Activated naive CD4-positive, alpha-beta T cell treated with anti-CD3 and anti-CD28 coated beads, Interleukin-2, amount 50 U/mL, for 72 hours (primary cell): ENCODE data around the gene HERC4. TPM values are rescaled to one million over a fixed set of nuclear protein-coding genes. Genes with fewer than 3 reads are reported as not detected.
A peak's percentile ranks its signal among the peaks of the same experiment; 100 is the strongest.
"Not testable (repeated sequence)": the region's sequence is repeated elsewhere in the genome, so short reads cannot be mapped to it uniquely, and the experiment has no call there.

Experiments used
- ATAC-seq, 2 donors: fragments of 150-1000 bp; cut with Tn5 transposase; 2 replicates each; pipeline ENCODE4 v1.10.0; 2021; ENCODE audit warnings: mild to moderate bottlenecking in 2 of 2, moderate library complexity in 2 of 2
- DNase-seq, 2 donors: peaks; one replicate each; pipeline ENCODE4 v3.0.0; 2021 to 2022; ENCODE audit warnings: low spot score in 2 of 2
- H3K27ac Mint-ChIP-seq, 2 donors: one replicate each; pipeline ENCODE4 v1.8.0; 2022; ENCODE audit warnings: mild to moderate bottlenecking in 2 of 2, mixed read lengths in 2 of 2
- H3K36me3 Mint-ChIP-seq, 2 donors: one replicate each; pipeline ENCODE4 v1.8.0; 2022; ENCODE audit warnings: mixed read lengths in 2 of 2
- H3K9me3 Mint-ChIP-seq, 2 donors: one replicate each; pipeline ENCODE4 v1.8.0; 2022; ENCODE audit warnings: mixed read lengths in 2 of 2
- total RNA-seq, 2 donors: library from RNA; stranded (reverse); gene quantifications; one replicate each; pipeline ENCODE4 v1.2.3, GENCODE V29; 2022

HERC4 gene
- total RNA-seq, 2 donors from 2014 or later = 55.8 to 79.4 TPM

DNA sequence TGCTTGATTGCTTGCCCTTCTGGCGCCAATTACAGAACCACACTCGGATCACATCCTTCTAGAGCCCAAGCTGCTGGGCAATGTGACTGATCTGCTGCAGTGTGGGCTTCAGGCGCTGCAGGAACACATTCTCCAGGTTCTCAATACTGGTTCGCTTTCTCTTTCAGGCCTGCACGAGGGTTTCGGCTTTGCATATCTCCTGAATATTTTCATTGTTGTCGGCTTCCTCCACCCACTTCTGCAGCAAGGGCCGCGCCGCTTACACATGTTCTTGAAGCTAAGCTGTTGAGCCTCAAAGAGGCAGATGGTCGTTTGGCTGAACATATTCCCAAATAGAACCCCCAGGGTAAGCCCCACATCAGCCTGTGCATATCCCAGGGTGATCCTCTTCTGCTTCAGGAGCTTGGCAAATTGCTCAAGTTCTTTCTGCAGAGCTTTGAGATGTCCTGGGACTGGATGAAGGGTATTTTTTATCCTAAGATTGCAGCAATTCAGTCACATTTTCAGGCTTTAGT is 64.6 kb downstream of the HERC4 start:
- DNase-seq (no peak), ATAC-seq (no peak)
- Mint-ChIP-seq H3K36me3 (peaks cover 27 to 30% of the 10 kb centered on the region in 2 donors), H3K27ac (no peak overlapping the region), H3K9me3 (no peaks in the 10 kb centered on the region)

DNA sequence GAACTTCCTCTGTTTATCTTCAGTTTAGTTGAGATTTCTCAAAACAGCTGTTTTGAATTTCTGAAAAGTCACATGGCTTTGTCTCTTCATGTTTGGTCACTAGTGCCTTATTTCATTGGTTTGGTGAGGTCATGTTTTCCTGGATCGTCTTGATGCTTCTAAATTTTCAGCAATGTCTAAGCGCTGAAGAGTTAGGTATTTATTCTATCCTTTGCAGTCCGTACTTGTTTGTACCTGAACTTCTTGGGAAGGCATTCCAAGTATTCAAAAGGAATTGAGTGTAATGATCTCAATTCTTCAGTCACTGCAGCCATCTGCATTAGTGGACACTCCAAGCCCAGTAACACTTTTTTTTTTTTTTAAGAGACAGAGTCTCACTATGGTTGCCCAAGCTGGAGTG is 67.7 kb downstream of the HERC4 start:
- H3K9me3 Mint-ChIP-seq = peaks cover 0 to 4% of the 10 kb centered on the region in 2 donors
- ATAC-seq (no peak), DNase-seq (no peak)
- H3K27ac Mint-ChIP-seq = peak overlapping the region in 1 of 2 donors; percentile 29
- H3K36me3 Mint-ChIP-seq = peaks cover 29 to 39% of the 10 kb centered on the region in 2 donors

DNA sequence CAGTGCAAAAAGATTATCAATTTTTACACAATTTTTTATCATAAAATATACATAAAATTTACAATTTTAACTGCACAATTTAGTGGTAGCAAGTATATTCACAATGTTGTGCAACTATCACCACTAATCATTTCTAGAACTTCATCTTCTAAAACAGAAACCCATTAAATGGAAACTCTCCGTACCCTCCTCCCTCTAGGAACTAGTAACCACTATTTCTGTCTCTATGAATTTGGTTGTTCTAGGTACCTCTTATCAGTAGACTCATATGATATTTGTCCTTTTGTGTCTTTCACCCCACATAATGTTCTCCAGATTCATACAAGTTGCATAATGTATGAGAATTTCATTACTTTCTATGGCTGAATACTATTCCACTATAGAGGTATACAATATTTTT is 73.5 kb downstream of the HERC4 start:
- DNase-seq = no peak
- H3K27ac Mint-ChIP-seq = no peak overlapping the region
- peaks cover 0 to 4% of the 10 kb centered on the region in 2 donors for H3K9me3 Mint-ChIP-seq
- H3K36me3 Mint-ChIP-seq = peaks cover 0 to 13% of the 10 kb centered on the region in 2 donors
- ATAC-seq = peak in 1 of 2 donors; percentile 60

DNA sequence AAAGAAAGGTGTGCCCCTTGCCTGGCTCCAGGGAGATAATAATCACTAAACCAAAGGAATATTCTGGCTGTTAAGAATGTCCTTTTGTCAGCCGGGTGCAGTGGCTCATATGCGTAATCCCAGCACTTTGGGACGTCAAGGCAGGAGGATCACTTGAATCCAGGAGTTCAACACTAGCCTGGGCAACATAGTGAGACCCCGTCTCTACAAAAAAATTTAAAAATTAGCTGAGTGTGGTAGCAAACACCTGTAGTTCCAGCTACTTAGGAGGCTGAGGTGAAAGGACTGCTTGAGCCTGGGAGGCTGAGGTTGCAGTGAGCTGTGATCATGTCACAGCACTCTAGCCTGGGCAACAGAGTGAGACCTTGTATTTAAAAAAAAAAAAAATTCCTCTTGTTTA is 74.1 kb downstream of the HERC4 start:
- ATAC-seq = no peak

DNA sequence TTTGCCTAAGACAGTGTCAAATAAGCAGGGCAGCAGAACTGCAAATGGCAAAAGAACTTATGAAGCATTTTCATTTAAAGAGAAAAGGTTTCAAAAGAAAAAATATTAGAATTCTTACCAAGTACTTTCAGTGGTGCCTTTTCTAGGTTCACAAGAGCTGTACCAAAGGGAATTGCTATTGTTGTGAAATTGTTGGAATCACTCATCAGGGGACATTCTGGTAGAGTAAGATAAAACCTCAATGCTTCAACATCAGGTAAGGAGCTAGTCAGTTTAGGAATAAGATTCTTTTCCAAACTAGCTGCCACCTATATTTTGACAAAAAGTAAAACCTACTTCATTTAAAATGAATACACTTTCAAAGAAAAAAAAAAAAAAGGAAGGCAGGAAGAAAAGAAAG is 85.0 kb downstream of the HERC4 start:
- H3K27ac Mint-ChIP-seq = peak overlapping the region in 1 of 2 donors; percentile 50
- H3K36me3 Mint-ChIP-seq = peaks cover 0 to 23% of the 10 kb centered on the region in 2 donors
- DNase-seq (no peak), ATAC-seq (no peak)
- no peaks in the 10 kb centered on the region for H3K9me3 Mint-ChIP-seq

More for the DNA sequence above, 74.1 kb downstream of the HERC4 start:
- Mint-ChIP-seq H3K27ac (no peak overlapping the region), H3K9me3 (peaks cover 0 to 4% of the 10 kb centered on the region in 2 donors), H3K36me3 (peaks cover 0 to 13% of the 10 kb centered on the region in 2 donors)
- no peak for DNase-seq

DNA sequence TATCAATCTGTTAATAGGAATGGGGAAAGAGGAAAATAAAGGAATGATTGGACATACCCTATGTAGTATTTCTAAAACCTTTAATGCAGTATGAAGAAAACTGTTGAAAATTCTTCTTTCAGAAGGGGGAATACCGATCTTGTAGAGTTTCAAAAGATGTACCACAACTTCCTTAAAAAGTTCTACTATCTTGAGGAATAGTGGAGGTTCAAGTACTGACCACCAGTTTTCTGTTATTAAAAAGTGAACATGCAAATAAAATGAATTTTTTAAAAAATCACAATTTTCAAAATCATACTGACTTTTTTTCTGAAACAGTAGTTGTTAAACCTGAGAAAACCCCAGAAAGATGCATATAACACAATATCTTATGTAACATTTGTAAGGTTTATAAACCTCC is 86.5 kb downstream of the HERC4 start:
- Mint-ChIP-seq H3K27ac (no peak overlapping the region), H3K9me3 (no peaks in the 10 kb centered on the region), H3K36me3 (peaks cover 0 to 20% of the 10 kb centered on the region in 2 donors)
- ATAC-seq (no peak), DNase-seq (no peak)

DNA sequence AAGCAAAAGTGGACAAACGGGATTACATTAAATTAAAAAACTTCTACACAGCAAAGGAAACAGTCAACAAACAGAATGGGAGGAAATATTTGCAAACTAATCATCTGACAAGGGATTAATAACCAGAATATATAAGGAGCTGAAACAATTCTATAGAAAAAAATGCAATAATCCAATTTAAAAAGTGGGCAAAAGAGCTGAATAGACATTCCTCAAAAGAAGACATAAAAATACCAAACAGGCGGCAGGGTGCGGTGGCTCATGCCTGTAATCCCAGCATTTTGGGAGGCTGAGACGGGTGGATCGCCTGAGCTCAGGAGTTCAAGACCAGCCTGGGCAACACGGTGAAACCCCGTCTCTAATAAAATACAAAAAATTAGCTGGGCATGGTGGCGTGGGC is 92.5 kb downstream of the HERC4 start:
- peaks cover 19 to 27% of the 10 kb centered on the region in 2 donors for H3K36me3 Mint-ChIP-seq
- not testable (repeated sequence) for DNase-seq, ATAC-seq, H3K9me3 Mint-ChIP-seq
- H3K27ac Mint-ChIP-seq = peak overlapping the region in 1 of 2 donors; percentile 73

DNA sequence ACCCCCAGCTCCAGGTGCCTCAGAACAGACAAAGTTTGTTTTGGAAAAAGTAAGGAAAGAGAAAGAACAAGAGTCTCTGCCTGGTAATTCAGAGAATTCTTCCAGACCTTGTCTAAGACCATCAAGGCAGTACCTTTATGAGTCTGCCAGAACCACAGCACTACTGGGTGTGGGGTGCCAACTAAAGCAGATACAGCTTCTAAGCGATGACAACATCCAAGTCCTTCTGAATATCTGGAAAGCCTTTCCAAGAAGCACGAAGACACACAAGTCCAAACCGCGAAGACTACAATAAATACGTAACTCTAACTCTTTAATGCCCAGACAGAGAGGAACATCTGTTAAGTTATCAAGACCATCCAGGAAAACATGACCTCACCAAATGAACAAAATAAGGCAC is 96.3 kb downstream of the HERC4 start:
- Mint-ChIP-seq H3K9me3 (peaks cover 0 to 8% of the 10 kb centered on the region in 2 donors), H3K27ac (peak overlapping the region; percentile 6 to 42), H3K36me3 (peaks cover 24 to 49% of the 10 kb centered on the region in 2 donors)
- ATAC-seq (peak in 1 of 2 donors; percentile 90), DNase-seq (no peak)

DNA sequence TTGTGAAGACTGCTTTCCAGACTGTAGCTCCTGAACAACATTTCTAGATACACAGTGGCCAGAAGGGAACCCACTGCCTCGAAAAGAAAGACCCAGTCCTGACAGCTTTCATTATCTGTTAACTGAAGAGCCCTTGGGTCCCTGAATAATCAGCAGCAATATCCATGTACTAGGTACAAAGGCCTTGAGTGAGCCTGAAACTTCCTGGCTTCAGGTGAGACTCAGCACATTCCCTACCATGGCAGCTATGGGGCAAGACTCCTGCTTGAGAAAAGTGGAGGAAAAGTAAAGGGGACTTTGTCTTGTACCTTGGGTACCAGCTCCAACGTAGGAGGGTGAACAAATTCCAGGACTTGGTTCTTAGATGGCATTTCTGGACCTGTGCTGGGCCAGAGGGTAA is 97.8 kb downstream of the HERC4 start:
- DNase-seq (no peak), ATAC-seq (no peak)
- Mint-ChIP-seq H3K27ac (peak overlapping the region in 1 of 2 donors; percentile 11), H3K9me3 (peaks cover 6 to 13% of the 10 kb centered on the region in 2 donors), H3K36me3 (peaks cover 29 to 53% of the 10 kb centered on the region in 2 donors)

DNA sequence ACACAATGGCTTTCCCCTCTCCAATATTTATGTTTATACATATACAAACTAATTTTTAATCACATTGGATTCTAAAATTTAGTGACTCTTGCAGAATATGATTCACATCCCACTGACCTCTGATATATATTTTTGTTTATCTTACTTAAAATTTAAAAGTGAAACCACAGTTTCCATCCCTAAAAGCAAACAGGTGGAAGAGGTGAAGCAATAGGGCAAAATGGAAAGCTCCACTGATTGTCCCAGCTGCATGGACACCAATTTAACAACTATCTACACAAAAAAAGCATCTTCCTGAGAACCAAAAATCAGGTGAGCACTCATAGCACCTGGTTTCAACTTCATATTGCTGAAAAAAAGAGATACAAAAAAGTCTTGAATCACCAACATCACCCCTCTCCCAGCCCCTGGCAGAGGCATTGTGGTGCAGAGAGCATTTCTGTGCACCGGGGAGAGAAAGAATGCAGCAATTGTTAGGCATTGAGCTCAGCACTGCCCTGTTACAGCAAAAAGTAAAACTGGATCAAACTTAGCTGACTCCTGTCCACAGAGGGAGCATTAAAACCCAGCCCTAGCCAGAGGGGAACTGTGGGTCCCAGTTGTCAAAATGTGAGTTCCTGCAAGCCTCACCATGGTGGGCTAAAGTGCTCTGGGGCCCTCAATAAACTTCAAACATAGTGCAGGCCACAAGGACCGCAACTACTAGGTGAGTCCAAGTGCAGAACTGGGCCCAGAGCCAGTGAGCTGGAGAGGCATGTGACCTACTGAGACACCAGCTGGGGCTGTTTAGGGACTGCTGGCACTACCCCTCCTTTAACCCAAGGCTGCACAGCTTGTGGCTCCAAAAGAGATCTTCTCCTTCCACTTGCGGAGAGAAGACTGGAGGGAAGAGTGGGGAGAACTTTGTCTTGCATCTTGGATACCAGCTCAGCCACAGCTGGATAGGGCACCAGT is 98.5 kb downstream of the HERC4 start:
- H3K36me3 Mint-ChIP-seq = peaks cover 29 to 56% of the 10 kb centered on the region in 2 donors
- H3K27ac Mint-ChIP-seq = peak overlapping the region in 1 of 2 donors; percentile 11
- no peak for ATAC-seq
- DNase-seq = no peak
- H3K9me3 Mint-ChIP-seq = peaks cover 6 to 13% of the 10 kb centered on the region in 2 donors

DNA sequence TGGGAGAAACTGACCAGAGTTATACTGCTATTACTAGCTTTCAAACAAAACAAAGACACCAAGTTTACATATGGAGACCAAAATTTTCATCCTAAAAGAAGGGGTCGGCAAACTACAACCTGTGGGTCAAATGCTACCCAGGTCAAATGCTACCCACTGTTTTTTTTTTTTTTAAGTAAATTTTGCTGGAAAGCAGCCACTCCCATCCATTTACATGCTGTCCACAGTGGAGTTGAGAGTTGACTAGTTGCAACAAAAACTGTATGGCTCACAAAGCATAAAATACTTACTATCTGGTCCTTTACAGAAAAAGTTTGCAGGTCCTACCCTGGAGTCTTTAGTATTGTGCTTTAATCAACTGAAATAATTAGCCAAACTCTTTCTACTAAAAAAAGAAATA is 99.2 kb downstream of the HERC4 start:
- H3K27ac Mint-ChIP-seq = no peak overlapping the region
- peaks cover 6 to 14% of the 10 kb centered on the region in 2 donors for H3K9me3 Mint-ChIP-seq
- H3K36me3 Mint-ChIP-seq = peaks cover 29 to 58% of the 10 kb centered on the region in 2 donors
- DNase-seq (no peak), ATAC-seq (no peak)

DNA sequence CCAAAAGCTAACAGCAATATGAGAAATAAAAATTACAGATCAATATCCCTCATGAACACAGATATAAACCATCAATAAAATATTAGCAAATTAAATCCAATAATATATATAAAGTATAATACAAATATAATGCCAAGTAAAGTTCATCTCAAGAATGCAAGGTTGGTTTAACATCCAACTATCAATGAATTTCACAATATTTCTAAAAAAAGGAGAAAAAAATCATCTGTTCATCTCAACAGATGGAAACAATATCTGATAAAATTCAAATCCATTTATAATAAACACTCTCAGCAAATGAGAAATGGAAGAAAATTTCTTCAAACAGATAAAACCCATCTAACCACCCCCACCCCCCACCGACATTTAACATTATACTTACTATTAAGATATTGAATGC is 103.8 kb downstream of the HERC4 start:
- DNase-seq = no peak
- Mint-ChIP-seq H3K9me3 (peaks cover 6 to 14% of the 10 kb centered on the region in 2 donors), H3K27ac (no peak overlapping the region), H3K36me3 (peaks cover 26 to 73% of the 10 kb centered on the region in 2 donors)
- no peak for ATAC-seq

DNA sequence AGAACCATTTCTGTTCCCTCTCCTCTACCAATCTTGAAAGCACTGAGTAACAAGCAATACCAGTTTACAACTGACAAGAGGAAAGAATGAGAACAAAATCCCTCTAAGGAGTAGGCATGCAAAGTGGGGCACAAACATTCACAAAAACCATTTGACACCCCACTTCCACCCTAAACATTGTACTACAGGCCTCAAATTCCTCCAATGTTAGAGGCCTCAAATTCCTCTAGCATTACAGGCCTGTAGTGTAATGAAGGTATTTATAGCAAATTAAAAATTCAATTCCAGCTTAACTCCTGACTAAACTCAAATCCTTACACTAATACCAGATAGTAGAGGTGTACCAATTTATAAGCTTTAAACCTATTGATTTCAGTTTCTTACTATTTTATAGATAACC is 105.2 kb downstream of the HERC4 start:
- Mint-ChIP-seq H3K27ac (no peak overlapping the region), H3K9me3 (peaks cover 6 to 14% of the 10 kb centered on the region in 2 donors), H3K36me3 (peaks cover 26 to 72% of the 10 kb centered on the region in 2 donors)
- ATAC-seq (no peak), DNase-seq (no peak)

DNA sequence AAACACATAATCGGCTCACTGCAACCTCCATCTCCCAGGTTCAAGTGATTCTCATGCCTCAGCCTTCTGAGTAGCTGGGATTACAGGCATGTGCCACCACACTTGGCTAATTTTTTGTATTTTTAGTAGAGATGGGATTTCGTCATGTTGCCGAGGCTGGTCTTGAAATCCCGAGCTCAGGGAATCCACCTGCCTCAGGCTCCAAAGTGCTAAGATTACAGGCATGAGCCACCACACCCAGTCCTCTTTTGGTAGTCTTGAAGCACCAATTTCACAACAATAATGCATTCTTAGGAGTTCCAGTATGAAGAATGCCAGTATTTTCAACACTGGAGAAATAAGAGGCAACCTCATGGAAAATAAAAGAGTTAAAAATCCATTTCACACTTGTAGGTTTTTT is 109.0 kb downstream of the HERC4 start:
- not testable (repeated sequence) for H3K9me3 Mint-ChIP-seq, DNase-seq, H3K27ac Mint-ChIP-seq, ATAC-seq
- H3K36me3 Mint-ChIP-seq = peaks cover 11 to 52% of the 10 kb centered on the region in 2 donors

DNA sequence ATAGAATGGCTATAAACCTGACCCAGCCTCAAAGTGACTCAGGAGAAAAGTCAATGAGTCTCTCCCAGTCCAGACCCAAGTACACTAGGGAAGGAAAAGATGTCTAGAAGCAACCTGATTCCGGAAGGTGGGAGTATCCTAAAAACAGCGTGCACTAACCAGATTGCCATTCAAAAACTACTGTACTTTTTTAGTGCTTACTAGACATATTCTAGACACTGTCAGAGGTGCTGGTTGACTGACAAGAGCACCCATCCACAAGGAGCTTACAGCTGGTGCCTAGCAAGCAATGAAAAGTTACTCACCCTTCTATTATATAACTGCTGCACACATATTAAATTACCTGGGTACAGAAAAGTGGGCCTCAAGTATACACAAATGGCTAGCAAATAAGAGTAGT is 109.6 kb downstream of the HERC4 start:
- peaks cover 7 to 46% of the 10 kb centered on the region in 2 donors for H3K36me3 Mint-ChIP-seq
- H3K27ac Mint-ChIP-seq = no peak overlapping the region
- peaks cover 0 to under 1% of the 10 kb centered on the region in 2 donors for H3K9me3 Mint-ChIP-seq
- DNase-seq = no peak
- no peak for ATAC-seq

DNA sequence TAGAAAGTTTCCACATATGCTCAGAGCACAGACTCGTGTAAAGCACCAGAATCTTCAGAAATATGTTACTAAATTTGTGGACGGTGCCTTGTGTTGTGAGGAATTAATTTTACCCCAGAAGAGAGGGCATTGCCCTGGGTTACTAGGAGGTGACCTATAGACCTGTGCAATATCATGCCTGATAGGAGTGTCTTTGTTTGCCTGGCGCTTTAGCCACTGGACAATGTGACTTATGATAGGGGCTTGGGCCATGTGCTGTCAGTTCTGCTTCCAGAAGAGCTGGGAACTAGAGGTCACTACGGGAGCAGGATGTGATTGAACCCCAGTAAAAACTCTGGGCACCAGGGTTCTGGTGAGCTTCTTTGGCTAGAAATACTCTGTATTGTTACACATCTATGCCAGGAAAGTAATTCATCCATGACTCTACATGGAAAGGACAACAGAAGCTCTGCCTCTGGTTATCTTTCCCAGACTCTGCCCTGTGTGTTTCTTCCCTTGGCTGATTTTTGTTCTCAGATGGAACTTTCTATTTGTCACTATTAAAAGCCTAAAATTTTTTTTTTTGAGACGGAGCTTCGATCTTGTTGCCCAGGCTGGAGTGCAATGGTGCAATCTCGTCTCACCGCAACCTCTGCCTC is 115.1 kb downstream of the HERC4 start:
- Mint-ChIP-seq H3K27ac (no peak overlapping the region), H3K36me3 (peaks cover 0 to 9% of the 10 kb centered on the region in 2 donors), H3K9me3 (no peaks in the 10 kb centered on the region)
- no peak for DNase-seq
- no peak for ATAC-seq

DNA sequence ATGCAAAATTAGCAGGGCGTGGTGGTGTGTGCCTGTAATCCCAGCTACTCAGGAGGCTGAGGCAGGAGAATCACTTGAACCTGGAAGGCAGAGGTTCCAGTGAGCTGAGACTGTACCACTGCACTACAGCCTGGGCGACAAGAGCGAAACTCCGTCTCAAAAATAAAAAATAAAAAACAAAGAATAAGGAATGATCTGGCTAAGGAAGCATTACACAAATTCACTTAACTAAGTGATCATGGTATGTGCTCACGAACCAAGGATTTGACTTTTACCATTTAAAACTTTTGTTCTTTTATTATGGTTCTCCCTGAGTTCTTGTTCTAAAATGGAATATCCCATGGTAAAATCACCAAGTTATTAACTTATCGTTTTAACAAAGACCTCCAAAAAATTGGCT is 119.5 kb downstream of the HERC4 start:
- DNase-seq = no peak
- Mint-ChIP-seq H3K36me3 (peaks cover 13 to 14% of the 10 kb centered on the region in 2 donors), H3K9me3 (peaks cover 0 to 6% of the 10 kb centered on the region in 2 donors), H3K27ac (no peak overlapping the region)
- ATAC-seq = no peak
